Measurements from ENCODE around the gene EP400.

DNA sequence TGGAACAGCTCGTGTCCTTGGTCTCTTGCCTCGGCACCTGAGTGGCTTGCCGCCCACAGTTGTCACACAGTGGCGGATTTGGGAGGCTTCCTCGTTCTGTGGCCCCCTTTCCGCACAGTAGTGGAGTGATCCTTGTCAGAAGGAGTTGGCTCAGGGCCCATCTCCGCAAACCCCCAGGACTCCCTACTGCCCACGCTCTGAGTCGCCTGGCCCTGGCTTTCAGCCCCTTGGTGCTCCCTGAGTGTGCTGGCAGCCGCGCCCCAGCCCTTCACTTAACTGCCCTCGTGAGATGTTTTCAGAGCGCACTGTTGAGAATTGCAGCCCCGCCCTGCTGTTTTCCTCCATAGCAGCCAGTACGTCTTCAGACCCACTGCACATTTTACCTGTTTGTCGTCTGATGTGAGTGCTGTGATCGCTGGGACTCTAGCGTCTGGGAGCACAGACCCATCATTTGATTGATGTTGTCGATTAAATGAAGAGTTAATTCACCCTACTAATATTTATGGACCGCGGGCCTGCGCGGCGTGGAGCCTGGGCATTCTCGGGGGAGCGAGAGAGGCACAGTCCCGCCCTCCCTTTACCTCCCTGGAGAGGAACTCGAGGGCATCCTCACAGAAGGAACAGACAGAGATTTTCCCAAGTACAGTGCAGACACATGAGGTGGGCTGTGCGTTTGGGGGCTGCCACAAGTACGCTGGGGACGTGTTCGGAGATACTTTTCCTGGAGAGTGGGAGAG is 102.6 kb downstream of the EP400 start:
- TF ChIP-seq, protein P1, sequence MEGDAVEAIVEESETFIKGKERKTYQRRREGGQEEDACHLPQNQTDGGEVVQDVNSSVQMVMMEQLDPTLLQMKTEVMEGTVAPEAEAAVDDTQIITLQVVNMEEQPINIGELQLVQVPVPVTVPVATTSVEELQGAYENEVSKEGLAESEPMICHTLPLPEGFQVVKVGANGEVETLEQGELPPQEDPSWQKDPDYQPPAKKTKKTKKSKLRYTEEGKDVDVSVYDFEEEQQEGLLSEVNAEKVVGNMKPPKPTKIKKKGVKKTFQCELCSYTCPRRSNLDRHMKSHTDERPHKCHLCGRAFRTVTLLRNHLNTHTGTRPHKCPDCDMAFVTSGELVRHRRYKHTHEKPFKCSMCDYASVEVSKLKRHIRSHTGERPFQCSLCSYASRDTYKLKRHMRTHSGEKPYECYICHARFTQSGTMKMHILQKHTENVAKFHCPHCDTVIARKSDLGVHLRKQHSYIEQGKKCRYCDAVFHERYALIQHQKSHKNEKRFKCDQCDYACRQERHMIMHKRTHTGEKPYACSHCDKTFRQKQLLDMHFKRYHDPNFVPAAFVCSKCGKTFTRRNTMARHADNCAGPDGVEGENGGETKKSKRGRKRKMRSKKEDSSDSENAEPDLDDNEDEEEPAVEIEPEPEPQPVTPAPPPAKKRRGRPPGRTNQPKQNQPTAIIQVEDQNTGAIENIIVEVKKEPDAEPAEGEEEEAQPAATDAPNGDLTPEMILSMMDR (conservative IDR thresholded peaks at IDR 0.05; ENCODE audit: low read depth, low read length): no peak
- no peak for TF ChIP-seq EZH2 (IDR thresholded peaks at IDR 0.05; ENCODE audit: borderline replicate concordance, low read depth, low read length, poor library complexity, severe bottlenecking)
